Activated CD4-positive, CD25-positive, alpha-beta regulatory T cell treated with anti-CD3 and anti-CD28 coated beads, Interleukin-2, amount 50 U/mL, for 72 hours (primary cell): ENCODE data around the gene SPRY1.

Experiments
- DNase-seq: peaks from one replicate; pipeline ENCODE4 v3.0.0; 2021

Gene SPRY1

GRCh38 chr4:123380728-123381716 lies 15.6 kb upstream of the SPRY1 start:
- DNase-seq: no peak

GRCh38 chr4:123381996-123382395 lies 14.6 kb upstream of the SPRY1 start:
- no peak for DNase-seq

- DNase-seq: no peak
These were observed 13.0 kb upstream of the SPRY1 start for GRCh38 chr4:123383566-123383965.

GRCh38 chr4:123386609-123387008 lies 10.0 kb upstream of the SPRY1 start:
- no peak for DNase-seq

- DNase-seq: no peak
These were observed 5.6 kb upstream of the SPRY1 start for GRCh38 chr4:123390846-123391456.

- no peak for DNase-seq
These were observed 2.9 kb upstream of the SPRY1 start for GRCh38 chr4:123393721-123394120.

GRCh38 chr4:123397144-123398065 lies 810 bp downstream of the SPRY1 start:
- DNase-seq: no peak

GRCh38 chr4:123398066-123398852 lies 1.7 kb downstream of the SPRY1 start:
- DNase-seq: peak; percentile 71

- peak; percentile 54 for DNase-seq
These were observed 2.4 kb downstream of the SPRY1 start for GRCh38 chr4:123398853-123399626.

- DNase-seq: no peak
These were observed 3.2 kb downstream of the SPRY1 start for GRCh38 chr4:123399627-123400358.

GRCh38 chr4:123401271-123402120 lies 4.9 kb downstream of the SPRY1 start:
- no peak for DNase-seq

GRCh38 chr4:123402121-123402465 lies 5.5 kb downstream of the SPRY1 start:
- no peak for DNase-seq

GRCh38 chr4:123403080-123403604 lies 6.5 kb downstream of the SPRY1 start:
- DNase-seq: no peak

- DNase-seq: no peak
These were observed 7.9 kb downstream of the SPRY1 start for GRCh38 chr4:123404533-123404932.

- DNase-seq: no peak
These were observed 8.8 kb downstream of the SPRY1 start for GRCh38 chr4:123405267-123405865.

- DNase-seq: no peak
These were observed 10.3 kb downstream of the SPRY1 start for GRCh38 chr4:123406872-123407271.

GRCh38 chr4:123408471-123409084 lies 12.0 kb downstream of the SPRY1 start:
- no peak for DNase-seq

GRCh38 chr4:123409334-123409733 lies 12.7 kb downstream of the SPRY1 start:
- DNase-seq: no peak

GRCh38 chr4:123411514-123411913 lies 14.9 kb downstream of the SPRY1 start:
- DNase-seq: no peak
